NOMO-1 (cell line): Measurements from ENCODE around the gene ELAVL1.
A peak's percentile ranks its signal among the peaks of the same experiment; 100 is the strongest.

ENCODE experiments used
- DNase-seq, 2 experiments: peaks; one replicate each; lab custom pipeline; 2025; ENCODE audit not compliant: unreplicated experiment in 2 of 2; lab: John Stamatoyannopoulos, UW

The ELAVL1 gene

GRCh38 chr19:8022275-8022674, 16.8 kb upstream of the ELAVL1 start:
- no peak for DNase-seq

GRCh38 chr19:8021374-8021773, 15.9 kb upstream of the ELAVL1 start:
- no peak for DNase-seq

GRCh38 chr19:8020681-8021080, 15.2 kb upstream of the ELAVL1 start:
- DNase-seq, result no peak

- peak; percentile 23 to 31 for DNase-seq
These were observed 12.4 kb upstream of the ELAVL1 start for GRCh38 chr19:8017808-8018207.

- DNase-seq, result peak; percentile 4 to 27
These were observed 523 bp downstream of the ELAVL1 start for GRCh38 chr19:8004723-8005513.

GRCh38 chr19:8004001-8004400, 1.4 kb downstream of the ELAVL1 start:
- no peak for DNase-seq

GRCh38 chr19:8001995-8002849, 3.2 kb downstream of the ELAVL1 start:
- peak; percentile 85 to 87 for DNase-seq

GRCh38 chr19:8001651-8001994, 3.8 kb downstream of the ELAVL1 start:
- DNase-seq, result no peak

- no peak for DNase-seq
These were observed 5.0 kb downstream of the ELAVL1 start for GRCh38 chr19:8000298-8001038.

GRCh38 chr19:7999376-7999775, 6.1 kb downstream of the ELAVL1 start:
- no peak for DNase-seq

- peak in 1 of 2 experiments; percentile 6 for DNase-seq
These were observed 7.5 kb downstream of the ELAVL1 start for GRCh38 chr19:7997809-7998480.

- DNase-seq, result no peak
These were observed 8.6 kb downstream of the ELAVL1 start for GRCh38 chr19:7996883-7997282.

- DNase-seq, result no peak
These were observed 9.7 kb downstream of the ELAVL1 start for GRCh38 chr19:7995810-7996158.

- no peak for DNase-seq
These were observed 10.3 kb downstream of the ELAVL1 start for GRCh38 chr19:7994928-7995809.

- no peak for DNase-seq
These were observed 11.3 kb downstream of the ELAVL1 start for GRCh38 chr19:7994114-7994513.

GRCh38 chr19:7993560-7993959, 11.9 kb downstream of the ELAVL1 start:
- DNase-seq, result no peak

GRCh38 chr19:7992575-7992974, 12.9 kb downstream of the ELAVL1 start:
- no peak for DNase-seq

- no peak for DNase-seq
These were observed 16.3 kb downstream of the ELAVL1 start for GRCh38 chr19:7989071-7989575.

- DNase-seq, result no peak
These were observed 17.1 kb downstream of the ELAVL1 start for GRCh38 chr19:7988307-7988706.
